Stimulated activated CD4-positive, alpha-beta T cell treated with anti-CD3 and anti-CD28 coated beads, Interleukin-2, amount 100 ng/mL, for 4 hours (primary cell): ENCODE data around the gene EIF5A.
A peak's percentile ranks its signal among the peaks of the same experiment; 100 is the strongest.

Experiments
- DNase-seq: peaks from one replicate; pipeline ENCODE4 v3.0.0-alpha.2; 2020; ENCODE audit warnings: low read depth

EIF5A gene

GRCh38 chr17:7306911-7307685 lies at the start of gene EIF5A:
Gene EIF5A (plus strand): TSS chr17:7307628. CDS start chr17:7309636, 2,008 bp downstream.
- peak; percentile 100 for DNase-seq

- DNase-seq, result no peak
Measured at GRCh38 chr17:7258731-7259554, 48.5 kb upstream of the EIF5A start.

- no peak for DNase-seq
Measured at GRCh38 chr17:7259555-7259889, 47.9 kb upstream of the EIF5A start.

GRCh38 chr17:7260151-7260550 lies 47.3 kb upstream of the EIF5A start:
- DNase-seq, result no peak

GRCh38 chr17:7260651-7261378 lies 46.6 kb upstream of the EIF5A start:
- DNase-seq, result no peak

GRCh38 chr17:7261379-7262191 lies 45.8 kb upstream of the EIF5A start:
- DNase-seq, result peak; percentile 47

GRCh38 chr17:7262192-7262934 lies 45.1 kb upstream of the EIF5A start, which contains the start of gene CLDN7:
Gene CLDN7 (minus strand): TSS chr17:7262478. CDS start chr17:7262043, 435 bp downstream.
- no peak for DNase-seq

- no peak for DNase-seq
Measured at GRCh38 chr17:7262935-7263800, 44.3 kb upstream of the EIF5A start.

- no peak for DNase-seq
Measured at GRCh38 chr17:7263801-7264078, 43.7 kb upstream of the EIF5A start.

- DNase-seq, result no peak
Measured at GRCh38 chr17:7266784-7267183, 40.6 kb upstream of the EIF5A start.

- DNase-seq, result no peak
Measured at GRCh38 chr17:7279448-7279847, 28.0 kb upstream of the EIF5A start.

GRCh38 chr17:7280519-7281073 lies 26.8 kb upstream of the EIF5A start:
- DNase-seq, result peak; percentile 81

GRCh38 chr17:7281074-7281952 lies 26.1 kb upstream of the EIF5A start, which contains the start of gene SLC2A4:
Gene SLC2A4 (plus strand): TSS chr17:7281718. CDS start chr17:7281935, 217 bp downstream.
- peak; percentile 87 for DNase-seq

GRCh38 chr17:7281953-7282751 lies 25.3 kb upstream of the EIF5A start:
- no peak for DNase-seq

GRCh38 chr17:7282752-7283321 lies 24.6 kb upstream of the EIF5A start:
- no peak for DNase-seq

- DNase-seq, result no peak
Measured at GRCh38 chr17:7283471-7284216, 23.8 kb upstream of the EIF5A start.

- no peak for DNase-seq
Measured at GRCh38 chr17:7284911-7285310, 22.5 kb upstream of the EIF5A start.
